GM19468 (cell line): ENCODE measurements around the gene WHAMM.

Experiments
- ATAC-seq: cut with Tn5 transposase; IDR thresholded peaks from one replicate; pipeline ENCODE4 v1.9.1; 2021; ENCODE audit warnings: mild to moderate bottlenecking, moderate library complexity, moderate number of reproducible peaks; ENCODE audit not compliant: unreplicated experiment; ENCODE audit errors: extremely low read depth

The WHAMM gene

GRCh38 chr15:82833362-82833682, 23.9 kb downstream of the WHAMM start:
- ATAC-seq = no peak

- ATAC-seq = no peak
These were observed 26.0 kb downstream of the WHAMM start for GRCh38 chr15:82835391-82835917.

GRCh38 chr15:82838096-82838735, 28.8 kb downstream of the WHAMM start:
- ATAC-seq = no peak

- no peak for ATAC-seq
These were observed 29.7 kb downstream of the WHAMM start for GRCh38 chr15:82839136-82839535.

- no peak for ATAC-seq
These were observed 30.7 kb downstream of the WHAMM start for GRCh38 chr15:82840166-82840565.

- ATAC-seq = no peak
These were observed 34.1 kb downstream of the WHAMM start for GRCh38 chr15:82843566-82843965.

- no peak for ATAC-seq
These were observed 36.3 kb downstream of the WHAMM start for GRCh38 chr15:82845686-82846085.

GRCh38 chr15:82846621-82847020, 37.2 kb downstream of the WHAMM start:
- ATAC-seq = no peak

- no peak for ATAC-seq
These were observed 38.3 kb downstream of the WHAMM start for GRCh38 chr15:82847703-82848102.

GRCh38 chr15:82848241-82848993, 39.0 kb downstream of the WHAMM start:
- no peak for ATAC-seq

GRCh38 chr15:82849556-82850512, 40.4 kb downstream of the WHAMM start:
- no peak for ATAC-seq

GRCh38 chr15:82850731-82851130, 41.3 kb downstream of the WHAMM start:
- no peak for ATAC-seq

GRCh38 chr15:82851306-82851850, 42.0 kb downstream of the WHAMM start:
- ATAC-seq = no peak

GRCh38 chr15:82851981-82852511, 42.6 kb downstream of the WHAMM start:
- no peak for ATAC-seq

- ATAC-seq = no peak
These were observed 43.6 kb downstream of the WHAMM start for GRCh38 chr15:82852941-82853561.

GRCh38 chr15:82854554-82854953, 45.1 kb downstream of the WHAMM start:
- no peak for ATAC-seq

GRCh38 chr15:82855286-82856100, 46.1 kb downstream of the WHAMM start:
- ATAC-seq = no peak

GRCh38 chr15:82856397-82857170, 47.2 kb downstream of the WHAMM start:
- ATAC-seq = no peak
